H9 (cell line): ENCODE measurements around the gene MROH2A. TPM values are rescaled to one million over a fixed set of nuclear protein-coding genes. Genes with fewer than 3 reads are reported as not detected.

Experiments used
- DNase-seq: peaks from one replicate; pipeline ENCODE4 v3.0.0-alpha.2; 2017
- H2AFZ ChIP-seq: one replicate; pipeline ENCODE4 v1.6.1; 2013; ENCODE audit warnings: mild to moderate bottlenecking, low read length, control low read depth, moderate library complexity
- H2AK5ac ChIP-seq: 2 replicates; pipeline ENCODE4 v1.6.1; 2013; ENCODE audit warnings: low read length, control low read depth, mixed read lengths; ENCODE audit not compliant: insufficient read length
- H2BK120ac ChIP-seq: one replicate; pipeline ENCODE4 v1.6.1; 2013; ENCODE audit warnings: low read depth, mild to moderate bottlenecking, low read length, control low read depth, inconsistent platforms; ENCODE audit not compliant: poor library complexity, severe bottlenecking
- H2BK12ac ChIP-seq: 2 replicates; pipeline ENCODE4 v1.6.1; 2013; ENCODE audit warnings: low read length, control low read depth, mixed read lengths, low read depth; ENCODE audit not compliant: insufficient read length
- H2BK15ac ChIP-seq: 2 replicates; pipeline ENCODE4 v1.6.1; 2013; ENCODE audit warnings: low read depth, low read length, control low read depth
- H2BK20ac ChIP-seq: one replicate; pipeline ENCODE4 v1.6.1; 2013; ENCODE audit warnings: low read depth, mild to moderate bottlenecking, low read length, control low read depth, inconsistent platforms; ENCODE audit not compliant: poor library complexity, severe bottlenecking
- H2BK5ac ChIP-seq: 2 replicates; pipeline ENCODE4 v1.6.1; 2013; ENCODE audit warnings: low read length, control low read depth, mixed read lengths; ENCODE audit not compliant: insufficient read length
- H3K14ac ChIP-seq: 2 replicates; pipeline ENCODE4 v1.6.1; 2013; ENCODE audit warnings: low read length, control low read depth; ENCODE audit not compliant: insufficient read depth
- H3K18ac ChIP-seq: 2 replicates; pipeline ENCODE4 v1.6.1; 2013; ENCODE audit warnings: low read depth, mild to moderate bottlenecking, mixed read lengths, low read length, control low read depth; ENCODE audit not compliant: insufficient read length
- H3K23ac ChIP-seq: 2 replicates; pipeline ENCODE4 v1.6.1; 2013; ENCODE audit warnings: low read length, control low read depth, mixed read lengths, low read depth; ENCODE audit not compliant: insufficient read length
- H3K23me2 ChIP-seq: 2 replicates; pipeline ENCODE4 v1.6.1; 2013; ENCODE audit warnings: low read depth, mild to moderate bottlenecking, mixed read lengths, low read length, control low read depth; ENCODE audit not compliant: insufficient read length, poor library complexity, severe bottlenecking
- H3K27ac ChIP-seq: 2 replicates; pipeline ENCODE4 v1.5.1; 2013; ENCODE audit warnings: low read length, control low read depth, mixed read lengths, low read depth; ENCODE audit not compliant: insufficient read length
- H3K27me3 ChIP-seq: 2 replicates; pipeline ENCODE4 v1.6.1; 2013; ENCODE audit warnings: low read length, control low read depth, inconsistent platforms; ENCODE audit not compliant: insufficient read depth
- H3K4ac ChIP-seq: 2 replicates; pipeline ENCODE4 v1.6.1; 2013; ENCODE audit warnings: low read depth, mild to moderate bottlenecking, control low read depth, inconsistent platforms, low read length, moderate library complexity
- H3K4me1 ChIP-seq: 2 replicates; pipeline ENCODE4 v1.6.1; 2013; ENCODE audit warnings: low read length, control low read depth, inconsistent platforms; ENCODE audit not compliant: insufficient read depth
- H3K4me2 ChIP-seq: 2 replicates; pipeline ENCODE4 v1.6.1; 2013; ENCODE audit warnings: low read length, control low read depth, mixed read lengths; ENCODE audit not compliant: insufficient read length, insufficient read depth
- H3K56ac ChIP-seq: 2 replicates; pipeline ENCODE4 v1.6.1; 2013; ENCODE audit warnings: low read depth, mild to moderate bottlenecking, mixed read lengths, low read length, control low read depth; ENCODE audit not compliant: insufficient read length
- H3K79me1 ChIP-seq: 2 replicates; pipeline ENCODE4 v1.6.1; 2013; ENCODE audit warnings: low read depth, mild to moderate bottlenecking, moderate library complexity, low read length, control low read depth, inconsistent platforms; ENCODE audit not compliant: insufficient read depth, poor library complexity, severe bottlenecking
- H3K79me2 ChIP-seq: 2 replicates; pipeline ENCODE4 v1.6.1; 2013; ENCODE audit warnings: low read length, control low read depth, inconsistent platforms; ENCODE audit not compliant: insufficient read depth
- H3K9ac ChIP-seq: 2 replicates; pipeline ENCODE4 v1.6.1; 2013; ENCODE audit warnings: low read length, control low read depth, mixed read lengths; ENCODE audit not compliant: insufficient read length; ENCODE audit errors: extremely low read depth
- H3K9me3 ChIP-seq: one replicate; pipeline ENCODE4 v1.6.1; 2013; ENCODE audit warnings: low read depth, low read length, inconsistent platforms; ENCODE audit not compliant: control insufficient read depth
- H3T11ph ChIP-seq: one replicate; pipeline ENCODE4 v1.6.1; 2013; ENCODE audit warnings: mild to moderate bottlenecking, low read length, control low read depth, inconsistent platforms
- H4K20me1 ChIP-seq: one replicate; pipeline ENCODE4 v1.6.1; 2013; ENCODE audit not compliant: control insufficient read depth, insufficient read length, insufficient read depth
- H4K5ac ChIP-seq: 2 replicates; pipeline ENCODE4 v1.6.1; 2013; ENCODE audit warnings: low read depth, mild to moderate bottlenecking, mixed read lengths, low read length, control low read depth; ENCODE audit not compliant: insufficient read length
- H4K8ac ChIP-seq: replicated peaks from 2 replicates; pipeline ENCODE4 v1.6.1; 2013; ENCODE audit warnings: low read length, control low read depth, mixed read lengths, low read depth; ENCODE audit not compliant: insufficient read length
- H4K91ac ChIP-seq: 2 replicates; pipeline ENCODE4 v1.6.1; 2013; ENCODE audit warnings: low read depth, mild to moderate bottlenecking, moderate library complexity, mixed read lengths, low read length, control low read depth; ENCODE audit not compliant: insufficient read length
- H3K27ac Mint-ChIP-seq, 3 experiments: 2 replicates in 2 of 3; 3 replicates in 1 of 3; pipeline ENCODE4 v1.8.0; 2020 to 2021; ENCODE audit warnings: mixed read lengths in 3 of 3, mild to moderate bottlenecking in 1 of 3, moderate library complexity in 1 of 3
- H3K27me3 Mint-ChIP-seq: 2 replicates; pipeline ENCODE4 v1.8.0; 2021; ENCODE audit warnings: low read depth, mild to moderate bottlenecking, moderate library complexity, mixed read lengths
- H3K36me3 Mint-ChIP-seq, 3 experiments: 2 replicates in 2 of 3; 3 replicates in 1 of 3; pipeline ENCODE4 v1.8.0; 2020 to 2021; ENCODE audit warnings: low read depth in 3 of 3, mixed read lengths in 3 of 3; ENCODE audit not compliant: insufficient read depth in 1 of 3
- H3K4me1 Mint-ChIP-seq, 2 experiments: 2 replicates each; pipeline ENCODE4 v1.8.0; 2020; ENCODE audit warnings: mixed read lengths in 2 of 2
- H3K4me3 Mint-ChIP-seq, 2 experiments: 2 replicates in 1 of 2; 3 replicates in 1 of 2; pipeline ENCODE4 v1.8.0; 2020 to 2021; ENCODE audit warnings: mild to moderate bottlenecking in 2 of 2, mixed read lengths in 2 of 2, moderate library complexity in 1 of 2
- H3K9me3 Mint-ChIP-seq, 2 experiments: 2 replicates in 1 of 2; 3 replicates in 1 of 2; pipeline ENCODE4 v1.8.0; 2020; ENCODE audit warnings: mild to moderate bottlenecking in 2 of 2, mixed read lengths in 2 of 2, moderate library complexity in 1 of 2
- CTCF ChIP-seq: fragments of 200-600 bp; sonication (generic); conservative IDR thresholded peaks from 3 replicates; pipeline ENCODE4 v1.8.0; 2021; ENCODE audit warnings: antibody characterized with exemption, mild to moderate bottlenecking
- WGBS: extraction: QIAGEN DNeasy Blood & Tissue Kit; methylation state at CpG from one replicate; pipeline ENCODE4 v1.1.7; 2013; ENCODE audit warnings: missing lambda C conversion rate, low lambda C conversion rate, mixed read lengths; ENCODE audit not compliant: insufficient read length; ENCODE audit errors: extremely low coverage; 5-methylcytosine and 5-hydroxymethylcytosine counted together
- total RNA-seq: library from RNA; stranded (reverse); gene quantifications from 2 replicates; pipeline ENCODE4 v1.2.1, GENCODE V29; 2021

Gene MROH2A
- total RNA-seq, 1 experiment from 2014 or later: not detected

- Histone ChIP-seq H2BK15ac (no peak overlapping the region), H3K79me2 (peaks cover 27% of the 10 kb centered on the region; the same call in 1 of the 2 replicates), H3K18ac (no peak overlapping the region), H3K4ac (no peak overlapping the region), H3K79me1 (peaks cover 3% of the 10 kb centered on the region), H3K4me1 (peaks cover 2% of the 10 kb centered on the region; the same call in 1 of the 2 replicates), H2AK5ac (no peak overlapping the region), H4K20me1 (no peaks in the 10 kb centered on the region), H3K9me3 (no peaks in the 10 kb centered on the region), H2BK5ac (no peak overlapping the region), H3K56ac (no peak overlapping the region), H3K27me3 (no peaks in the 10 kb centered on the region), H4K8ac (no peak overlapping the region), H3K9ac (no peak overlapping the region), H4K5ac (no peak overlapping the region), H2AFZ (no peak overlapping the region), H2BK120ac (no peak overlapping the region), H3K4me2 (no peak overlapping the region), H3K23me2 (peaks cover 11% of the 10 kb centered on the region), H2BK12ac (no peak overlapping the region), H3K23ac (no peak overlapping the region), H3K14ac (no peak overlapping the region), H3T11ph (no peak overlapping the region), H3K27ac (no peak overlapping the region), H4K91ac (no peak overlapping the region), H2BK20ac (no peak overlapping the region)
- no peaks in the 10 kb centered on the region; the same call in 1 of the 2 replicates for H3K27me3 Mint-ChIP-seq
- no peak for TF ChIP-seq CTCF
- no peaks in the 10 kb centered on the region; a peak in 1 of 5 replicates for H3K9me3 Mint-ChIP-seq
- H3K36me3 Mint-ChIP-seq: peaks cover 50 to 68% (median 63%) of the 10 kb centered on the region in 3 experiments
- peaks cover 23 to 24% of the 10 kb centered on the region in 2 experiments for H3K4me1 Mint-ChIP-seq
- no peak overlapping the region for H3K27ac Mint-ChIP-seq
- no peak for DNase-seq
- no CpG with 5 or more reads among the region's 6 CpGs for WGBS
- H3K4me3 Mint-ChIP-seq: no peak overlapping the region
Measured at GRCh38 chr2:233851169-233851568, 73.0 kb downstream of the MROH2A start.
